Uterus (tissue), 2 donors: Measurements from ENCODE around the gene HOXB5.

Experiments used
- POLR2A ChIP-seq, 2 donors: fragments of 450-650 bp; IDR thresholded peaks; one replicate each; pipeline ENCODE4 v1.6.1; 2016; ENCODE audit warnings: antibody characterized with exemption in 2 of 2, mild to moderate bottlenecking in 1 of 2, moderate library complexity in 1 of 2
- TF ChIP-seq, protein P1 (sequence below), 4 experiments: fragments of 200-600 bp in 2 of 4; fragments of 450-650 bp in 2 of 4; sonication (generic) in 2 of 4; IDR thresholded peaks; one replicate each; pipeline ENCODE4 v1.5.1; 2016 to 2019; ENCODE audit warnings: antibody characterized with exemption in 4 of 4, mild to moderate bottlenecking in 2 of 4, moderate library complexity in 1 of 4

DNA sequence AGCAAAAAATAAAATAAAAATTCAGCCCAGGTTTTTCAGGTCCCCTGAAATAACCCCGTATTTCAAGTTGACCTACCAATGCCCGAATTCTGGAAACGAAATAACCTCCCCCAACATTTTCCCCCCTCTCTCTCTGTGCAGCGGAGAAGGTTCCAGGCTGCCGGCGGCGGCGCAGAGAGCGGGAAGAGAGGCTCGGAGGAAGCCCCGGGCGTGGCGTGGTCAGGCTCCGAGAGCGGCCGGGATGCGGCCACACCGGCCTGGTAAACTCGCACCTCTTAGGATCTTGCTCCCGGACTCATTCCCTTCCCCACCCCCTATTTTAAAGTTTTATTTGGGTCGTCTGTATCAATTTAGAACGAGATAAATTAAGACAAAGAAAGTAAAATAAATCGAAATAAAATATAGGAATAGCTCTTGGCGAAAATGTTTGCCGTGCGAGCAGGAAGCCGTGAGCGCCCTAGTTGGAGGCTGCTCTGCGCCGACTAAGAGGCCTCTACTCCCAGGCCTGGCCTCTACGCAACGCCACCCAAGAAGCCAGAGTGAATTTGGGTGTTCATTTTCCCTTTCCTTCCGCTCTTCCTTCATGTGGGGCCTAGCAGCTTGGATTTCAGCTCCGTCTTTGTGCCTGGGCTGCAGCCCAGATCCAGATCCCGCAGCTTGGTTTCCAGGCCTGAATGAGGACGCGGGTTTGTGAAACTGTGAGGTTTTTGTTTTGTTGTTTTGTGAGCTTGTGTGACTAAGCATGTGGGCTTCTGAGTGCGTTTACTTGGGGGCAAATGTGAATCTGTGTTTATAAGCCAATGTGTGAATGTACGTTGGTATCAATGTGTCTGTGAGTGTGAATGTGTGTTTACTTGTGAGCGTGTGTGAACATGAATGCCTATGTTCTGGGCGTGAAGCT is 12.7 kb upstream of the HOXB5 start:
- TF ChIP-seq, protein P1, sequence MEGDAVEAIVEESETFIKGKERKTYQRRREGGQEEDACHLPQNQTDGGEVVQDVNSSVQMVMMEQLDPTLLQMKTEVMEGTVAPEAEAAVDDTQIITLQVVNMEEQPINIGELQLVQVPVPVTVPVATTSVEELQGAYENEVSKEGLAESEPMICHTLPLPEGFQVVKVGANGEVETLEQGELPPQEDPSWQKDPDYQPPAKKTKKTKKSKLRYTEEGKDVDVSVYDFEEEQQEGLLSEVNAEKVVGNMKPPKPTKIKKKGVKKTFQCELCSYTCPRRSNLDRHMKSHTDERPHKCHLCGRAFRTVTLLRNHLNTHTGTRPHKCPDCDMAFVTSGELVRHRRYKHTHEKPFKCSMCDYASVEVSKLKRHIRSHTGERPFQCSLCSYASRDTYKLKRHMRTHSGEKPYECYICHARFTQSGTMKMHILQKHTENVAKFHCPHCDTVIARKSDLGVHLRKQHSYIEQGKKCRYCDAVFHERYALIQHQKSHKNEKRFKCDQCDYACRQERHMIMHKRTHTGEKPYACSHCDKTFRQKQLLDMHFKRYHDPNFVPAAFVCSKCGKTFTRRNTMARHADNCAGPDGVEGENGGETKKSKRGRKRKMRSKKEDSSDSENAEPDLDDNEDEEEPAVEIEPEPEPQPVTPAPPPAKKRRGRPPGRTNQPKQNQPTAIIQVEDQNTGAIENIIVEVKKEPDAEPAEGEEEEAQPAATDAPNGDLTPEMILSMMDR (IDR thresholded peaks at IDR 0.05) = no peak
- TF ChIP-seq POLR2A (IDR thresholded peaks at IDR 0.05) = no peak
